ENCODE data around the gene COL6A2. TPM values are rescaled to one million over a fixed set of nuclear protein-coding genes. Genes with fewer than 3 reads are reported as not detected.

The COL6A2 gene
- total RNA-seq, 1 donor from 2014 or later = 5.2 TPM

- Histone ChIP-seq H3F3A (ENCODE audit: low read depth) (no peaks in the 10 kb centered on the region), H3K79me2 (ENCODE audit: low read depth) (no peaks in the 10 kb centered on the region), H3K9me3 (ENCODE audit: low read depth) (no peaks in the 10 kb centered on the region), H3K27me3 (no peaks in the 10 kb centered on the region), H3K27ac (no peak overlapping the region), H3K36me3 (no peaks in the 10 kb centered on the region), H3K4me2 (peak overlapping the region; percentile 29), H3K4me1 (peaks cover 11% of the 10 kb centered on the region), H3K9ac (no peak overlapping the region), H3K4me3 (no peak overlapping the region), H4K20me1 (ENCODE audit: low read depth) (no peaks in the 10 kb centered on the region), H2AFZ (replicated peaks) (no peak overlapping the region)
- TF ChIP-seq CTCF (IDR thresholded peaks at IDR 0.05) = no peak
- TF ChIP-seq EZH2phosphoT487 (IDR thresholded peaks at IDR 0.05) = no peak
- no peak for TF ChIP-seq EZH2 (IDR thresholded peaks at IDR 0.05)
- Mint-ChIP-seq H3K4me1 (peaks cover 15% of the 10 kb centered on the region), H3K27me3 (ENCODE audit: insufficient read depth, low read depth) (peaks cover 11% of the 10 kb centered on the region), H3K27ac (peak overlapping the region; percentile 60), H3K36me3 (peaks cover 2% of the 10 kb centered on the region), H3K4me3 (no peak overlapping the region), H3K9me3 (peaks cover 8% of the 10 kb centered on the region)
- DNase-seq (ENCODE audit: low spot score) = no peak
These were observed 47.8 kb upstream of the COL6A2 start for GRCh38 chr21:46049890-46050667.

GRCh38 chr21:46050668-46051378, 47.1 kb upstream of the COL6A2 start:
- H3K9ac ChIP-seq = no peak overlapping the region
- H3K27ac ChIP-seq = no peak overlapping the region
- TF ChIP-seq CTCF (IDR thresholded peaks at IDR 0.05) (no peak), EZH2phosphoT487 (IDR thresholded peaks at IDR 0.05) (no peak), EZH2 (IDR thresholded peaks at IDR 0.05) (no peak)
- no peaks in the 10 kb centered on the region for H4K20me1 ChIP-seq (ENCODE audit: low read depth)
- no peak overlapping the region for H2AFZ ChIP-seq (replicated peaks)
- no peak overlapping the region for H3K4me3 Mint-ChIP-seq
- H3K27me3 Mint-ChIP-seq (ENCODE audit: insufficient read depth, low read depth) = peaks cover 11% of the 10 kb centered on the region
- H3K4me1 ChIP-seq = peaks cover 11% of the 10 kb centered on the region
- H3K36me3 ChIP-seq = no peaks in the 10 kb centered on the region
- no peaks in the 10 kb centered on the region for H3K79me2 ChIP-seq (ENCODE audit: low read depth)
- no peak overlapping the region for H3K4me2 ChIP-seq
- no peaks in the 10 kb centered on the region for H3F3A ChIP-seq (ENCODE audit: low read depth)
- H3K27ac Mint-ChIP-seq = no peak overlapping the region
- peaks cover 15% of the 10 kb centered on the region for H3K4me1 Mint-ChIP-seq
- H3K36me3 Mint-ChIP-seq = peaks cover 2% of the 10 kb centered on the region
- DNase-seq (ENCODE audit: low spot score) = no peak
- no peak overlapping the region for H3K4me3 ChIP-seq
- H3K27me3 ChIP-seq = no peaks in the 10 kb centered on the region
- H3K9me3 Mint-ChIP-seq = peaks cover 8% of the 10 kb centered on the region
- H3K9me3 ChIP-seq (ENCODE audit: low read depth) = no peaks in the 10 kb centered on the region

- no peaks in the 10 kb centered on the region for H3K27me3 ChIP-seq
- H3K9me3 ChIP-seq (ENCODE audit: low read depth) = no peaks in the 10 kb centered on the region
- no peak overlapping the region for H3K9ac ChIP-seq
- H3K36me3 Mint-ChIP-seq = peaks cover 2% of the 10 kb centered on the region
- no peak for DNase-seq (ENCODE audit: low spot score)
- H3K27ac Mint-ChIP-seq = peak overlapping the region; percentile 87
- H3K79me2 ChIP-seq (ENCODE audit: low read depth) = no peaks in the 10 kb centered on the region
- H3F3A ChIP-seq (ENCODE audit: low read depth) = no peaks in the 10 kb centered on the region
- peak overlapping the region; percentile 53 for H3K4me3 Mint-ChIP-seq
- no peak overlapping the region for H3K4me2 ChIP-seq
- H3K27ac ChIP-seq = no peak overlapping the region
- no peak overlapping the region for H3K4me3 ChIP-seq
- no peak for TF ChIP-seq CTCF (IDR thresholded peaks at IDR 0.05)
- H3K27me3 Mint-ChIP-seq (ENCODE audit: insufficient read depth, low read depth) = peaks cover 11% of the 10 kb centered on the region
- H3K36me3 ChIP-seq = no peaks in the 10 kb centered on the region
- H3K4me1 Mint-ChIP-seq = peaks cover 19% of the 10 kb centered on the region
- no peak overlapping the region for H2AFZ ChIP-seq (replicated peaks)
- peaks cover 11% of the 10 kb centered on the region for H3K4me1 ChIP-seq
- H3K9me3 Mint-ChIP-seq = peaks cover 8% of the 10 kb centered on the region
- H4K20me1 ChIP-seq (ENCODE audit: low read depth) = no peaks in the 10 kb centered on the region
These were observed 46.5 kb upstream of the COL6A2 start for GRCh38 chr21:46051379-46051770.

All from neural progenitor cell (in vitro differentiated cells).